GM12865 (cell line): ENCODE results near the gene CDH22.

Source experiments
- DNase-seq: peaks from one replicate; pipeline ENCODE4 v3.0.0; 2010; ENCODE audit warnings: low read depth
- H3K4me3 ChIP-seq: 2 replicates; pipeline ENCODE4 v1.5.1; 2011; ENCODE audit warnings: mild to moderate bottlenecking, low read depth, low read length, control low read depth
- CTCF ChIP-seq: IDR thresholded peaks from 2 replicates; pipeline ENCODE4 v1.5.1; 2011; ENCODE audit warnings: low read length, control low read depth, low read depth, inconsistent platforms; ENCODE audit not compliant: insufficient read depth; ENCODE audit errors: missing control alignments

Gene CDH22

GRCh38 chr20:46349035-46349741, 40.9 kb upstream of the CDH22 start:
- TF ChIP-seq CTCF: peak; percentile 78
- peak; percentile 37 for DNase-seq
- no peak overlapping the region for H3K4me3 ChIP-seq

- no peak for DNase-seq
- TF ChIP-seq CTCF: no peak
- H3K4me3 ChIP-seq: no peak overlapping the region
These were observed 39.8 kb upstream of the CDH22 start for GRCh38 chr20:46347841-46348803.

GRCh38 chr20:46346770-46347169, 38.5 kb upstream of the CDH22 start:
- TF ChIP-seq CTCF: no peak
- DNase-seq: no peak
- H3K4me3 ChIP-seq: no peak overlapping the region

- no peak for DNase-seq
- no peak for TF ChIP-seq CTCF
- no peak overlapping the region for H3K4me3 ChIP-seq
These were observed 36.3 kb upstream of the CDH22 start for GRCh38 chr20:46344488-46345162.

- H3K4me3 ChIP-seq: no peak overlapping the region
- no peak for TF ChIP-seq CTCF
- DNase-seq: no peak
These were observed 35.7 kb upstream of the CDH22 start for GRCh38 chr20:46343975-46344357.

- DNase-seq: no peak
- no peak for TF ChIP-seq CTCF
- H3K4me3 ChIP-seq: no peak overlapping the region
These were observed 35.2 kb upstream of the CDH22 start for GRCh38 chr20:46343348-46343974.
